ENCODE measurements around the gene MORC2.

MORC2 gene

GRCh38 chr22:30902496-30903357 lies 65.8 kb downstream of the MORC2 start:
- no peak overlapping the region for H3K4me3 ChIP-seq (ENCODE audit: low read depth, low read length)
- DNase-seq (ENCODE audit: low read depth), result peak; percentile 49
- TF ChIP-seq CTCF (IDR thresholded peaks at IDR 0.05; ENCODE audit: insufficient read depth, low read depth, low read length, missing control alignments), result no peak

- no peak for DNase-seq (ENCODE audit: low read depth)
- H3K4me3 ChIP-seq (ENCODE audit: low read depth, low read length), result no peak overlapping the region
- TF ChIP-seq CTCF (IDR thresholded peaks at IDR 0.05; ENCODE audit: insufficient read depth, low read depth, low read length, missing control alignments), result no peak
These were observed 74.2 kb downstream of the MORC2 start for GRCh38 chr22:30894371-30894740.

GRCh38 chr22:30893434-30894370 lies 74.9 kb downstream of the MORC2 start:
- no peak for TF ChIP-seq CTCF (IDR thresholded peaks at IDR 0.05; ENCODE audit: insufficient read depth, low read depth, low read length, missing control alignments)
- no peak for DNase-seq (ENCODE audit: low read depth)
- H3K4me3 ChIP-seq (ENCODE audit: low read depth, low read length), result no peak overlapping the region

- TF ChIP-seq CTCF (IDR thresholded peaks at IDR 0.05; ENCODE audit: insufficient read depth, low read depth, low read length, missing control alignments), result no peak
- H3K4me3 ChIP-seq (ENCODE audit: low read depth, low read length), result no peak overlapping the region
- no peak for DNase-seq (ENCODE audit: low read depth)
These were observed 75.8 kb downstream of the MORC2 start for GRCh38 chr22:30892731-30893221.

- H3K4me3 ChIP-seq (ENCODE audit: low read depth, low read length), result no peak overlapping the region
- DNase-seq (ENCODE audit: low read depth), result no peak
- TF ChIP-seq CTCF (IDR thresholded peaks at IDR 0.05; ENCODE audit: insufficient read depth, low read depth, low read length, missing control alignments), result no peak
These were observed 76.3 kb downstream of the MORC2 start for GRCh38 chr22:30892286-30892685.

GRCh38 chr22:30891781-30892180 lies 76.8 kb downstream of the MORC2 start:
- DNase-seq (ENCODE audit: low read depth), result no peak
- no peak for TF ChIP-seq CTCF (IDR thresholded peaks at IDR 0.05; ENCODE audit: insufficient read depth, low read depth, low read length, missing control alignments)
- no peak overlapping the region for H3K4me3 ChIP-seq (ENCODE audit: low read depth, low read length)
